Thyroid gland (tissue), 4 donors: ENCODE measurements around the gene ELAVL1.

Experiments
- POLR2A ChIP-seq, 2 donors: fragments of 450-650 bp; IDR thresholded peaks; one replicate each; pipeline ENCODE4 v1.6.1; 2017; ENCODE audit warnings: antibody characterized with exemption in 2 of 2, mild to moderate bottlenecking in 2 of 2, moderate library complexity in 1 of 2
- TF ChIP-seq, protein P1 (sequence below), 6 experiments: fragments of 200-600 bp in 3 of 6; fragments of 450-650 bp in 3 of 6; sonication (generic) in 3 of 6; IDR thresholded peaks; one replicate each; pipeline ENCODE4 v1.5.1; 2016 to 2019; ENCODE audit warnings: antibody characterized with exemption in 6 of 6, mild to moderate bottlenecking in 2 of 6, inconsistent platforms in 1 of 6, moderate library complexity in 1 of 6

- TF ChIP-seq POLR2A (IDR thresholded peaks at IDR 0.05), result no peak
- TF ChIP-seq, protein P1, sequence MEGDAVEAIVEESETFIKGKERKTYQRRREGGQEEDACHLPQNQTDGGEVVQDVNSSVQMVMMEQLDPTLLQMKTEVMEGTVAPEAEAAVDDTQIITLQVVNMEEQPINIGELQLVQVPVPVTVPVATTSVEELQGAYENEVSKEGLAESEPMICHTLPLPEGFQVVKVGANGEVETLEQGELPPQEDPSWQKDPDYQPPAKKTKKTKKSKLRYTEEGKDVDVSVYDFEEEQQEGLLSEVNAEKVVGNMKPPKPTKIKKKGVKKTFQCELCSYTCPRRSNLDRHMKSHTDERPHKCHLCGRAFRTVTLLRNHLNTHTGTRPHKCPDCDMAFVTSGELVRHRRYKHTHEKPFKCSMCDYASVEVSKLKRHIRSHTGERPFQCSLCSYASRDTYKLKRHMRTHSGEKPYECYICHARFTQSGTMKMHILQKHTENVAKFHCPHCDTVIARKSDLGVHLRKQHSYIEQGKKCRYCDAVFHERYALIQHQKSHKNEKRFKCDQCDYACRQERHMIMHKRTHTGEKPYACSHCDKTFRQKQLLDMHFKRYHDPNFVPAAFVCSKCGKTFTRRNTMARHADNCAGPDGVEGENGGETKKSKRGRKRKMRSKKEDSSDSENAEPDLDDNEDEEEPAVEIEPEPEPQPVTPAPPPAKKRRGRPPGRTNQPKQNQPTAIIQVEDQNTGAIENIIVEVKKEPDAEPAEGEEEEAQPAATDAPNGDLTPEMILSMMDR (IDR thresholded peaks at IDR 0.05), result no peak
Observed at GRCh38 chr19:7965921-7966665, 39.3 kb downstream of the ELAVL1 start.
